ENCODE data around the gene LRRC8B. TPM values are rescaled to one million over a fixed set of nuclear protein-coding genes. Genes with fewer than 3 reads are reported as not detected.

LRRC8B gene
- total RNA-seq, 2 donors from 2014 or later = 5.5 to 8.2 TPM

DNA sequence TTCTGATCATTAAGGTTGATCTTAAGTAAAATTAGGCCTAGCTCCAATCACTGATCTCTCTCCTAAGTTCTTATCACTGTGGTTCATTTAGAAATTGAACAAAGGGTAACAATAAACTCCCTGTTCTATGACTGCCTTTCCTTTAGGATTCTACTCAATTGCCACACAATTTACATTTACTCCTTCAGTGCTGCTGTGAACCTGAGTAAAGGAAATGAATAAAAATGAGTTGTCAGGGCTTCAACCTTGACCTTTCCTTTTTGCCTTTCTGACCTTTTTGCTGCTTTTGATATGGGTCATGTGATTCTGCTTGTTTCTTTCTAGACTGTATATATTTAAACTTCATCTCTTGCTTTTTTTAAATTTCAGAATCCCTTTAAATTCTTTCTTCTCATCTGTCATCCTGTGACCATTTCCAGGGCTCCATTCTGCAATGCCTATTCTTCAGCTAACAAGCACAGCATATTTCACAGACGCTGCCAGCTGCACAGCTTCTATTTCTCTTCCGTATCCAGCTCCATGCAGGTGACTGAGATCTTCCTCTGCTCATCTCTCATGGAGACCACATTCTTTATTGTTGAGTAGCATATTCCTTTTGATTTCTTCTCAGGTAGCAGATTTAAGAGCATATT, 3.2 kb downstream of the LRRC8B start:
- Histone ChIP-seq H3K9me3 (no peaks in the 10 kb centered on the region), H3K4me3 (no peak overlapping the region), H3K27me3 (no peaks in the 10 kb centered on the region), H3K4me1 (peaks cover 0 to 14% of the 10 kb centered on the region in 2 donors), H3K36me3 (no peaks in the 10 kb centered on the region), H3K27ac (no peak overlapping the region)
- TF ChIP-seq CTCF (IDR thresholded peaks at IDR 0.05) = no peak
- no peak for DNase-seq (ENCODE audit: low spot score)

- Histone ChIP-seq H3K36me3 (no peaks in the 10 kb centered on the region), H3K9me3 (no peaks in the 10 kb centered on the region), H3K27me3 (no peaks in the 10 kb centered on the region), H3K27ac (no peak overlapping the region), H3K4me3 (no peak overlapping the region), H3K4me1 (peaks cover 0 to 14% of the 10 kb centered on the region in 2 donors)
- no peak for DNase-seq (ENCODE audit: low spot score)
- no peak for TF ChIP-seq CTCF (IDR thresholded peaks at IDR 0.05)
Observed at GRCh38 chr1:89528382-89528780, 3.8 kb downstream of the LRRC8B start.

- Histone ChIP-seq H3K9me3 (no peaks in the 10 kb centered on the region), H3K27ac (no peak overlapping the region), H3K36me3 (no peaks in the 10 kb centered on the region), H3K4me1 (peaks cover 0 to 8% of the 10 kb centered on the region in 2 donors), H3K4me3 (no peak overlapping the region), H3K27me3 (no peaks in the 10 kb centered on the region)
- no peak for TF ChIP-seq CTCF (IDR thresholded peaks at IDR 0.05)
- no peak for DNase-seq (ENCODE audit: low spot score)
Observed at GRCh38 chr1:89529196-89529595, 4.6 kb downstream of the LRRC8B start.

DNA sequence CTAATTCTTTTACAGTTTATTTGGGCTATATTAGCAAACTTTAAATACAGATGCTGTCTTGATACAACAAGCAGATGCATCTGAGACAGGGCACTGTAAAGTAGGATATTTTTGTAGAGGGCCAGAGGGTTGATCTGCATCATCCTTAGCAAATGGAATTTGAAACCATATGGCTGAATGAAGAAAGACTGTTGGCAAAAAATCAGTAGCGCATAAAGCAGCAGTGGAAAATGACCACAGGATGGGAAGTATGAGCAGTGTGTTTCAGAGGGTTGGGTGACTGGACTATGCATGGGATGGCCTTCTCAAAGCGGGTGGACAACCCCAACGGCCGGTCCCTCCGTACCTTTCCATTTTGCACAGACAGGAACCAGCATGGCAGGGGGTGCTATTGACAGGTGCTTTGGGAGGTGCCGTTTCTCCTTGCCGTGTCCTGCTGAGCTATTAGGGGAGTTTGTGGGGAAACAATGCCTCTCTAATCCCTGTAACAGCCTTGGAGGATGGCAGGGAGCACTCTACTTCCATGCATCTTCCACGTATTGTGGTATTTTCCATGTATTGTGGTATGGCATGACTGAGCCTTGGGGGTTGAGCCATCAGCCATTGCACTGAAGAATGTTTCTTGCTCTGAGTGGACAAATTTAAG, 5.9 kb downstream of the LRRC8B start:
- Histone ChIP-seq H3K4me1 (peaks cover 0 to 6% of the 10 kb centered on the region in 2 donors), H3K9me3 (no peaks in the 10 kb centered on the region), H3K36me3 (no peaks in the 10 kb centered on the region), H3K27ac (no peak overlapping the region), H3K4me3 (no peak overlapping the region), H3K27me3 (no peaks in the 10 kb centered on the region)
- no peak for DNase-seq (ENCODE audit: low spot score)
- no peak for TF ChIP-seq CTCF (IDR thresholded peaks at IDR 0.05)

DNA sequence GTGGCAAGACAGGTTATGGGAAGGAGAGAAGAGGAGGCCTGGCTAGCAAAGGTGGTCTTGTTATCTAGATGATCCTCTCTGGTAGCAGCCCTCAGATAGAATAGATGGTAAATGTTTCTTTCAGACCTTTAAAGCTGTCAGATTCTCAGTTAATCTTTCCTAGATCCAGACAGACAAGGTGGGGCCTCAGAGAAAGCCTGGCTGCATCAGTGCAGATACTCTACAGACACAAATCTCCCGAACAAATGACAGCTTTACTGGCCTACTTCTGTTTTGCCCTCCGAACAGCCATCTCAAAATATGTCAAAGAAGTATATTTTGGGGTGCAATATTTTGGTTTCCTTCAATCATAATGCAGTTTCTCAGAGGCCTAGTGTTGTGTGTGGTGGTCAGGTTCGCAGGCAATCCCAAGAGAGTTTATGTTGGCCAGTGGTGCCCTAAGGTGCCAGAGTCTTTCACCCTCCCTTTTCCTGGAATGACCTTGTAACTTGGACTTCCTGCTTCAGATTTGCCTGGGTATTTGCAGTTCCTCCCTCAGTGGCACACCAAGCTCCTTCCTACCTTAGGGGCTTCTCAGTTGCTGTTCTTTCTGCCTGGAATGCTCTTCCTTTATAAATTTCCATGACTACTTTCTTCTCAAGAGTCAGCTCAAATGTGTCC, 7.0 kb downstream of the LRRC8B start:
- no peaks in the 10 kb centered on the region for H3K27me3 ChIP-seq
- TF ChIP-seq CTCF (IDR thresholded peaks at IDR 0.05) = no peak
- no peak overlapping the region for H3K4me3 ChIP-seq
- no peaks in the 10 kb centered on the region for H3K4me1 ChIP-seq
- no peaks in the 10 kb centered on the region for H3K9me3 ChIP-seq
- DNase-seq (ENCODE audit: low spot score) = no peak
- no peaks in the 10 kb centered on the region for H3K36me3 ChIP-seq
- H3K27ac ChIP-seq = no peak overlapping the region
